Mesodermal cell (in vitro differentiated cells): ENCODE results near the gene SREBF1.

Experiments
- H3K27ac ChIP-seq: 2 replicates; pipeline ENCODE4 v1.7.0; 2013; ENCODE audit warnings: mild to moderate bottlenecking, low read depth, low read length, moderate library complexity; ENCODE audit not compliant: severe bottlenecking
- H3K36me3 ChIP-seq: 2 replicates; pipeline ENCODE4 v1.7.1; 2013; ENCODE audit warnings: mild to moderate bottlenecking, low read length, moderate library complexity; ENCODE audit not compliant: control insufficient read depth, insufficient read depth
- H3K4me1 ChIP-seq: one replicate; pipeline ENCODE4 v1.7.1; 2013; ENCODE audit warnings: mild to moderate bottlenecking, low read length; ENCODE audit not compliant: insufficient read depth, control insufficient read depth, poor library complexity, severe bottlenecking
- H3K4me3 ChIP-seq: 2 replicates; pipeline ENCODE4 v1.7.0; 2013; ENCODE audit warnings: low read length, control low read depth, mild to moderate bottlenecking; ENCODE audit not compliant: insufficient read depth, poor library complexity, severe bottlenecking; ENCODE audit errors: extremely low read depth
- H3K9me3 ChIP-seq: 2 replicates; pipeline ENCODE4 v1.7.1; 2013; ENCODE audit warnings: mild to moderate bottlenecking, low read length, moderate library complexity; ENCODE audit not compliant: control insufficient read depth
- WGBS, 2 experiments: methylation state at CpG; one replicate each; pipeline ENCODE4 v1.1.5; 2013; ENCODE audit warnings: missing lambda C conversion rate in 2 of 2; ENCODE audit not compliant: insufficient coverage in 2 of 2; 5-methylcytosine and 5-hydroxymethylcytosine counted together

Gene SREBF1

GRCh38 chr17:17873450-17873991, 36.7 kb upstream of the SREBF1 start:
- Histone ChIP-seq H3K27ac (no peak overlapping the region), H3K4me3 (no peak overlapping the region), H3K4me1 (peaks cover 28% of the 10 kb centered on the region), H3K9me3 (no peaks in the 10 kb centered on the region), H3K36me3 (peaks cover 19% of the 10 kb centered on the region)
- WGBS, 2 experiments: 94 to 97% methylated on average over 3 to 4 of the region's 8 CpGs

GRCh38 chr17:17872547-17873345, 36.0 kb upstream of the SREBF1 start:
- H3K36me3 ChIP-seq: peaks cover 23% of the 10 kb centered on the region
- no peak overlapping the region for H3K27ac ChIP-seq
- H3K4me1 ChIP-seq: peaks cover 28% of the 10 kb centered on the region
- H3K4me3 ChIP-seq: no peak overlapping the region
- H3K9me3 ChIP-seq: no peaks in the 10 kb centered on the region
- WGBS, 2 experiments: 93 to 98% methylated on average over 8 to 9 of the region's 9 CpGs

DNA sequence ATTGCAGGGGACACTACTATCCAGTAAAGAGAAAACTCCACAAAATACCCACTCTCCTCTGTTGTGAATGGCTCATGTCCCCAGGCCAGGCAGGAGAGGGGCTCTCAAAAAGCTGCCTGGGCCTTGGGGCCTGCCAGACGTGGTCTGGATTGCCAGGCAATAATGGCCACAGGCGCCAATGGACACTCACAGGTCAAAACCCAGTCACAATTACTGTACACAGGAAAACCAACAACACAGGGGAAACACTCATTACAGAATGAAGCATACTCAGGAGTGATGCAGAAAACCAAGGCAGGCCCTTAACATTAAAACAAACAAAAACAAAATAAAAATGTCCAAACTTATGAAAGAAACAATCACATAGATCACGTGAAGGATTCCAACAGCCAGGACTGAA, 35.1 kb upstream of the SREBF1 start:
- 80 to 94% methylated on average over 1 to 2 of the region's 3 CpGs for WGBS, 2 experiments
- Histone ChIP-seq H3K27ac (no peak overlapping the region), H3K36me3 (peaks cover 23% of the 10 kb centered on the region), H3K9me3 (no peaks in the 10 kb centered on the region), H3K4me3 (no peak overlapping the region), H3K4me1 (peaks cover 23% of the 10 kb centered on the region)

DNA sequence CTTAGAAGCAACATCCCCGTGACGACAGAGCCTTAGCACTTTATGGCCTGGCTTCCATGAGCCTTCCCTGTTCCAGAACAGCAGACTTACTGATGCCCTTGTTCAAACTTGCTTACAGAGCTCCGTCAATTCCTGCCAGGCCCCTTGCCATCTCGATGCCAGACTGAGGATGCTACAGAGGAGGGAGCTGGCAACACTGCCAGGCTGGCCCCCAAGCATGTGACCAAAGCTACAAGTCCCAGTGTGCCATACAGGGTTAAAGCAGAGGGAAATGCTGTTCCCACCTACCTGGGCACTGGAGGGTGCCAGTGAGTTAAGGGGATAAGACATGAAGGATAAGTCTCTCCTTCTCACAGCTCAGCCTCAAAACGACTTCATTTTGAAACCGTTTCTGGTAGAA, 33.5 kb upstream of the SREBF1 start:
- Histone ChIP-seq H3K27ac (no peak overlapping the region), H3K4me1 (peaks cover 22% of the 10 kb centered on the region), H3K9me3 (no peaks in the 10 kb centered on the region), H3K36me3 (peaks cover 8% of the 10 kb centered on the region), H3K4me3 (no peak overlapping the region)
- 78 to 90% methylated on average over 4 to 6 of the region's 6 CpGs for WGBS, 2 experiments

GRCh38 chr17:17868641-17869522, 32.1 kb upstream of the SREBF1 start:
- Histone ChIP-seq H3K36me3 (peaks cover 3% of the 10 kb centered on the region), H3K9me3 (no peaks in the 10 kb centered on the region), H3K27ac (peak overlapping the region; percentile 91), H3K4me3 (no peak overlapping the region), H3K4me1 (peaks cover 22% of the 10 kb centered on the region)
- WGBS, 2 experiments: 20 to 29% methylated on average over 15 to 17 of the region's 18 CpGs

DNA sequence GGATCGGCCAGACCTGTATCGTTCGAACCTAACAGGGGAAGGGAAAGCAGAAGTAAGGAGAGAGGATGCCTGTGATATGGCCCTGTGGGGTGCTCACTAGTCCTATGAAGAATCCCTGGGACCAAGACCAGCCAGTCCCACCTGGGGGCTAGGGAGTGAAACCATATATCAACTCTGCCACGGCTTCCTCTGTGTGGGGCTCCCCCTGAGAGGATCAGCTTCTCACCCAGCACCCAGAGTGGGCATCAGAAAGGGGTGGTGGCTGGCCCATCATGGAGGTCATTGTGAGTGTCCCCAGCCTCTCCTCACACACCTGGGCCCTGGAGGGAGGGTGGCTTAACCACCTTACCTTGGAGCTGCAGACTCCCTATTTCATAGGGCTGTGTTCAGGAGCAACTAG, 30.1 kb upstream of the SREBF1 start:
- WGBS, 2 experiments: 95% methylated on average over 4 of the region's 4 CpGs; no CpG with 5 or more reads in 1 of the 2 experiments
- Histone ChIP-seq H3K27ac (no peak overlapping the region), H3K36me3 (peaks cover 3% of the 10 kb centered on the region), H3K4me3 (no peak overlapping the region), H3K9me3 (no peaks in the 10 kb centered on the region), H3K4me1 (peaks cover 20% of the 10 kb centered on the region)

DNA sequence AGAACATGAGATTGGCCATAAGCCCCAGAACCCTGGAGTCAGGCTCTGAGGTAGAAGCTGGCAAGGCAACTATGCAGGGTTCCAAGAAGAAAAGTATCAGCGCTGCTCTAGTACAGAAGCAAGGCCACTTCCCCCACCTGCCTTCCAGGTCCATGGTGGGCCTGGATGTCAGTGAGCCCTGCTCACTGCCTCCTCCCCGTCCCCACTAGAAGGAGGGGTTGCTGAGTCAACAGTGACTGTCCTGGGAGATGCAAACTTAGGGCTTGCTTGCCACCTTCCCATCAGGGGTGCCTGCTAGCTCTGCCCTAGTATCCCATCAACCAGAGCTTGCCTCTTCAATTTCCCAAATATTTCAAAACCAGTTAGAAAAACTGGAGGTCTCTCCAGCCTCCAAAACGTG, 29.6 kb upstream of the SREBF1 start:
- WGBS, 2 experiments: 67 to 92% methylated on average over 2 of the region's 3 CpGs
- Histone ChIP-seq H3K9me3 (no peaks in the 10 kb centered on the region), H3K27ac (no peak overlapping the region), H3K36me3 (peaks cover 3% of the 10 kb centered on the region), H3K4me3 (no peak overlapping the region), H3K4me1 (peaks cover 20% of the 10 kb centered on the region)

GRCh38 chr17:17865035-17865434, 28.2 kb upstream of the SREBF1 start:
- no peak overlapping the region for H3K27ac ChIP-seq
- no peaks in the 10 kb centered on the region for H3K9me3 ChIP-seq
- no peak overlapping the region for H3K4me3 ChIP-seq
- peaks cover 3% of the 10 kb centered on the region for H3K36me3 ChIP-seq
- WGBS, 2 experiments: 100% methylated on average over 1 of the region's 1 CpG; no CpG with 5 or more reads in 1 of the 2 experiments
- peaks cover 20% of the 10 kb centered on the region for H3K4me1 ChIP-seq

DNA sequence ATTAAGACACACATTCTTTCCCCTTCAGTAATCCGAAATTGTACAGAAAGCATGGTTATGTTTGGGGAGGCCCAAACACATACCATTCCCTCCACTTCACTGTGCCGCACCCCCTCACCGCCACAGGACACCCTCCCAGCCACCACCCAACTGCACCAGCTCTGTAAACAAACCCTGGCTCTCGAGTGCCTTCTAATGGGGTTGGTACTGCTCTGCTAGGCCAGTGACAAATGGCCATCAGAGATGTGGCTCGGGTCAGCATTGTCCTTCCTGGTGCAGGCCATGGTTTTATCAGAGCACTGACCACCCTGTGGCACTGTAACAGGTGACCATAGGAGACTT, 24.0 kb upstream of the SREBF1 start:
- no peak overlapping the region for H3K4me3 ChIP-seq
- H3K27ac ChIP-seq: no peak overlapping the region
- no peaks in the 10 kb centered on the region for H3K36me3 ChIP-seq
- WGBS, 2 experiments: 77 to 88% methylated on average over 4 of the region's 5 CpGs
- H3K4me1 ChIP-seq: no peaks in the 10 kb centered on the region
- H3K9me3 ChIP-seq: no peaks in the 10 kb centered on the region

- Histone ChIP-seq H3K27ac (no peak overlapping the region), H3K4me1 (no peaks in the 10 kb centered on the region), H3K36me3 (no peaks in the 10 kb centered on the region), H3K9me3 (no peaks in the 10 kb centered on the region), H3K4me3 (no peak overlapping the region)
- 52 to 53% methylated on average over 4 to 8 of the region's 9 CpGs for WGBS, 2 experiments
These were observed 23.4 kb upstream of the SREBF1 start for GRCh38 chr17:17859909-17860765.
